CD4-positive, alpha-beta T cell treated with Interleukin-4 for 4 hours (primary cell): ENCODE data around the gene GCLC.
"Not testable (repeated sequence)": the region's sequence is repeated elsewhere in the genome, so short reads cannot be mapped to it uniquely, and the experiment has no call there.

Experiments used
- DNase-seq: peaks from one replicate; pipeline ENCODE4 v3.0.0-alpha.2; 2020

The GCLC gene

DNA sequence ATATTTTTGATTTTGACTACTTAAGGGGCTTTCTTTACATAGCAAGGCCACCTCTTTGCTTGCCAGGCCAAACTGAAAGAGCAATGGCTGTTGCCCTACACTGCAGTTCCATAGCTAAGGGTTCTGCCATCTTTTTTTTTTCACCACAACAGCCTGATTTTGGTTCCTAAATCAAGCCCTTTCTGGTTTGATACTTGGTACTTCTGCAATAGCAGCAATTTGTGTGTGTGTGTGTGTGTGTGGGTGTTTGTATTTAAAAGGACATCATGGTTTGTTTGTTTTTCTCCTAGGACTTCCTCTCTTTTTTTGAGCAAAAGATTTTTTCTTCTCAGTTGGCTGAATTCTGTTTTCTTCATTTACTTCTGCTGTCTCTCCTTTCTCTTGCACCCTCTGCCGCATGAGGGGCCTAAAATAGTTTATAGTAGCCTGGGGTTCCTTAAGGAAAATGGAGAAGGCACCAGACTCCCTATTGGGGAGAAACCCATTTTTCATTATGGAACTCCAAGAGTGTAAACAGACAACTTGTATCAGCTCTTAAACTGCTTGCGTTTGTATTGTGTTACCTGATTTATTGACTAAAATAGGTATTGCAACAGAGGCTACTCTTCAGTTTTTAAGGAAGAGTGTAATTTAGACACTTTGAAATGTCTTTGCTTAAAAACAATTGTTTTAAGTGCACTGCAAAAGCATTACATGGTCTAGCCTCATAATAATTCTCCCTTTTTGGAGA is 12.2 kb upstream of the GCLC start:
- no peak for DNase-seq

DNA sequence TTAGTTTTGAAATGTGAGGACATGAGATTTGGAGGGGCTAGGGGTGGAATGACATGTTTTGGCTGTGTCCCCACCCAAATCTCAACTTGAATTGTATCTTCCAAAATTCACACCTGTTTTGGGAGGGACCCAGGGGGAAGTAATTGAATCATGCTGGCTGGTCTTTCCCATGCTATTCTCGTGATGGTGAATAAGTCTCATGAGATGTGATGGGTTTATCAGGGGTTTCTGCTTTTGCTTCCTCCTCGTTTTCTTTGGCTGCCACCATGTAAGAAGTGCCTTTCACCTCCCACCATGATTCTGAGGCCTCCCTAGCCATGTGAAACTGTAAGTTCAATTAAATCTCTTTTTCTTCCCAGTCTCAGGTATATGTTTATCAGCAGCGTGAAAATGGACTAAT is 8.7 kb upstream of the GCLC start:
- not testable (repeated sequence) for DNase-seq

DNA sequence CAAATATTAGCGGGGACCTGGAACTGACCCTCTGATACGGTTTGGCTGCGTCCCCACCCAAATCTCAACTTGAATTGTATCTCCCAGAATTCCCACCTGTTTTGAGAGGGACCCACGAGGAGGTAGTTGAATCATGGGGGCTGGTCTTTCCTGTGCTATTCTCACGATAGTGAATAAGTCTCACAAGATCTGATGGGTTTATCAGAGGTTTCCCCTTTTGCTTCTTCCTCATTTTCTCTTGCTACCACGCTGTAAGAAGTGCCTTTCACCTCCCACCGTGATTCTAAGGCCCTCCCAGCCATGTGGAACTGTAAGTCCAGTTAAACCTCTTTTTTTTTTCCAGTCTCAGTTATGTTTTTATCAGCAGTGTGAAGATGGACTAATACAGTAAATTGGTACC is 6.8 kb upstream of the GCLC start:
- DNase-seq, result not testable (repeated sequence)

DNA sequence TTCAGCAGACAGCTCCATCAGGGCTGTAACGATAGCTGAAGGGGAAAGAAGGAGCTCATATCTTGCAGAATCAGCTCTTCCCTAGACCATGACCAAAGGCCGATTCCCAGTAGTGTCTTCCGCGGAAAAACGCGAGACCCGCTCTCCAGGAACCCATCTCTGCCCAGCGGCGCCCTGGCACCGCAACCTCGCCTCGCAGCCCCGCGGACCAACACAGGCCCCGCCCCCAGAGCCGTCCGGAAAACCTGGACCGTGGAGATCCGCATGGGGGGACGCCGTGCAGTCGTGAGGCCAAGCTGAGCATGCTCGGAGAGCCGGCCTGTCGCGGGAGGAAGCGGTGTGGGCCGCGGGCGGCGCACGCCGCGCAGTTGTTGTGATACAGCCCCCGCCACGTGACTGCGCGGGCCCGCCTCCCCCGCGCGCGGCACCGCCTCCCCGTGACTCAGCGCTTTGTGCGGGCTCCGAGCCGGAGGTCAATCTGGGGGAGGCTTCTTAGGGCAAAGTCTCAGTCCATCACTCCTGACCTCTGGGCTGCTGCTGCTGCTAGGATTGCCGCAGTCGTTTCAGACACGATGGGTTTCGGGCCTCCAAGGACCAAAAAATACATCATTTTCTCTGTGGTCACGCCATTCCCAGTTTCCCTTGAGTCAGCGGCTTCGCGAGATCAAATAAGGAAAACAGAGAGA is 3.1 kb upstream of the GCLC start:
- DNase-seq, result peak; percentile 94

DNA sequence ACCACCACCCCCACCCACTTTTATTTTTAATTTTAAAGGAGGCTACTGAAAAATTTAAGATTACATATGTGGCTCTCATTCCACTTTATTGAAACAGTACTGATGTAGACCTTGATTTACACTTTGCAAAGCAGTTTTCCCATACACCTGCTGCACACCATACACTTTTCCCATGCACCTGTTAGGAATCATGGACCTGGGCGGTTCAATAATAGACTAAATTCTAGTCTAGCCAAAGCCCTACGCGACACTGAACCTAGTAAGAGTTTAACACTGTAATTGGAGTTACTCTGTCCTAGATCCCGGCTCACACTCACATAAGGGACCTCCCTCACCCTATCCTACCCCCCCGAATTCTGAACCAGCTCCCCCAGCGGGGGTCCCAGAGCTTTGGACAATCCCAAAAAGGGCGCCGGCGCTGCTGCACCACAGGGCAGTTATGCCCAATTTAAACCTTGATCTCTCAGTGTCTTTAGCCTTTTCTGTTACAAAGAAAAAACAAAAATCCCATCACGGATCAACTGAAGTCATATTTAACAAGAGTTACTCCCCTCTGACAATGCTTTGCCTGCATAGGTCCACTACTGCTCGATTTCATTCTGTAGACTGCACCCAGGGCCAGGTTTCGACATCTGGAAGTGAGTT is 2.4 kb upstream of the GCLC start:
- no peak for DNase-seq

DNA sequence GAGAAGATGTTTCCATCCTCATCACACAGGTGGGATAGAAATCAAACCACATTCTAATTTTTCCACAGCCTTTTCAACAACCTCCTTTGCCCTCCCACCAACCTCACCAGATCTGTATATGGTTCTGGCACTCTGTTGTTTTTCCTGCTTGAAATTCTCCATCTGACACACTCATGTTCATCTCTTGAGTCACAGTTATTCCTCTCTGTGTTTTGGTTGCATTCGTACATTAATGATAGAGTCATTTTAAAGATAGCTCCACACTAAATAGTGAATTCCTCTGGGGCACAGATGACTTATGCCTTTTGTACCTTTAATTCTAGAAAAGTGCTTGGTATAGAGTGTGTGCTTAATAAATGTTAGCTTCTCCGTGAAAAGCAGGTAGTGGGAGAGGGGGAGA is 1.4 kb upstream of the GCLC start:
- no peak for DNase-seq

DNA sequence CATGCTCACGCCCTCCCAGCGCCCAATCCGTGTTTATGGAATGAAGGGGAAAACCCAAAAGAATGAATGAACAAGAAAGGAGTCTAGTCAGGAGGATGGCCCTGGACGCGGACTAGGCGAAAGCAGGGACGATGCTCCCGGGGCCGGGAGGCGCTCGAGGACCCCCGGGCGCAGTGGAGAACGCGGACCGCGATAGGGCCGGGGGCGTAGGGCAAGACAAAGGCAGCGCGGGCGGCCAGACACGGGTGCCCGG is 758 bp downstream of the GCLC start:
- DNase-seq, result no peak

DNA sequence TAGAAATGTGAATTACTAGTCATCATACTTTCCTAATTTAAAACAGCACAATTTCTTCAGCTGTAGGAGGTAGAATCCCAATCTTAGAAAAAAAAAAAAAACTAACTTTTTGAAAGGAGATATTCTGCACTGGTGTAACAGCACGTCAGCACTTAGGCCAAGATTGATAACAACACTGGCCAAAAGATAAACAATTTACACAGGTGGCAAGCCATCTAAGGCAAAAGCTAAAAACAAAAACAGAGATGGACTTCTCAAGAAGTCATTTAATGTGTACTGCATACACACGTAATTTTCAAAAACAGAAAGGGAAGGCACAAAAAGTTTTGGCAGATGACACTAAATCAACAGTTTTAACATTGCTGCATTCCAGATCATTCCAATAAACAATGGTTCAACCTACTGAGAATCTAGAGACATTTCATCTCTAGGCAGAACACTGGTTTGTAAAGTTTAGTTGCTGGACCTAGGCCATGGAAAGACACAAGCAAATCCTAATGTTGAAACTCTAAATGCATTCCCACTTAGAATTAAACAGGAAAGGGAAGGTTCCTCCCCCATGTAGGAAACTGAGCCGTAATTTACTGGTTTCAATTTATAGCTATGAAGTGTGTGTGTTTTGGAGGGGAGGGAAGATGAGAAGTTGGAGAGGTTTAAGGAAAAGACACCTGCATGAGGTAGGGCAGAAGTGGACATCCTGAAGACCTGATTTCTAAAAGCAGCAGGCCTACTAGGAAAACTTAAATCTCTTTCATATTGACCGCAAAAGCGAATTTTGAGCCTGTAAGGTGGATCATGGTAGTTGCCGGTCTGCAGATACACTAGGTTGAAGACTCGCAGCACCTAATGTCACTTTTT is 1.3 kb downstream of the GCLC start:
- DNase-seq, result no peak

DNA sequence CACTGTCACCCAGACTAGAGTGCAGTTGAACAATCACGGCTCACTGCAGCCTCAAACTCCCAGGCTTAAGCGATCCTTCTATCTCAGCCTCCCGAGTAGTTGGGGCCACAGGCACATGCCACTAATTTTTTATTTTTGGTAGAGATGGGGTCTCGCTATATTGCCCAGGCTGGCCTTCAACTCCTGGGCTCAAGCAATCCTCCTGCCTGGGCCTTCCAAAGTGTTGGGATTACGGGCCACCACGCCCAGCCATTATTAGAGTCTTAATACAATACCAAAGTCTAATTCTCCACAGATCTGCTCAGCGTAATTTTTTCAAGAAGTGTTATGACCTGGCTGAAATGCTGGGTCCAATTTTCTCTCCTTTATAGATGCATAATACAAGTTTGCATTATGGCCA is 3.0 kb downstream of the GCLC start:
- DNase-seq, result no peak

DNA sequence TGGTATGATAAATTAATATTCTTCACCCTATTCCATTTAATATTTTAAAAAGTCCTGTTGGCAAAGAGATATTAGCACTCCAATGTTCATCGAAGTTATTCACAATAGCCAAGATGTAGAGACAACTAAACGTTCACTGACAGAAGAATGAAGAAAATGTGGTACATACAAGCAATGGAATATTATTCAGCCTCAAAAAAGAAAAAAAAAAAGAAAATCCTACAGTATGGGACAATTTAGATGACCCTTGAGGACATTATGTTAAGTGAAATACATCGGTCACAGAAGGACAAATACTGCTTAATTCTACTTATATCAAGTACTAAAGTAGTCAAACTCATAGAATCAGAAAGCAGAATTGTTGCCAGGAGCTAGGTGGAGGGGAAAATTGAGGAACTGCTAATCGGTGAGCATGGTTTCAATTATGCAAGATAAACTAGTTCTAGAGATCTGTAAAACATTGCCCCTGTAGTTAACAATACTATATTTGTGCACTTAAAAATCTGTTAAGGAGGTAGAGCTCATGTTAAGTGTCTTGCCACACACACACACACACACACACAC is 4.7 kb downstream of the GCLC start:
- DNase-seq, result no peak

DNA sequence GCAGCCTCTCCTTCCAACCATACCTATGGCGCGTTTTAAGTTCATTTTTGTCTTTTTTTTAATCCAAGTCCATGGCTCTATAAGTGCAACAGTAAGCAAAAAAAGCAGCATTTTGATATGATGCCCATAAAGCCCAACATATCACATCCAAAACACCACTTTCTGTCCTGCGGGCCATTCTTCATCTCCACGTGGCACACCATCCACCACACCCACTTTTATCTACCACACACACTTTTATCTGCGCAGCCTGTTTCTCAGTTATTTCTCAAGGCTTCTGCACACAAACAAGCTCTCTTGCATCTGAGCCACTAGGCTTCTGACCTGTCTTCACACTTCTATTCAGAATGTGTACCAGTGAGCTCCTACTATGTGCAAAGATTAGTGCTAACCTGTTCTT is 5.3 kb downstream of the GCLC start:
- DNase-seq, result no peak

DNA sequence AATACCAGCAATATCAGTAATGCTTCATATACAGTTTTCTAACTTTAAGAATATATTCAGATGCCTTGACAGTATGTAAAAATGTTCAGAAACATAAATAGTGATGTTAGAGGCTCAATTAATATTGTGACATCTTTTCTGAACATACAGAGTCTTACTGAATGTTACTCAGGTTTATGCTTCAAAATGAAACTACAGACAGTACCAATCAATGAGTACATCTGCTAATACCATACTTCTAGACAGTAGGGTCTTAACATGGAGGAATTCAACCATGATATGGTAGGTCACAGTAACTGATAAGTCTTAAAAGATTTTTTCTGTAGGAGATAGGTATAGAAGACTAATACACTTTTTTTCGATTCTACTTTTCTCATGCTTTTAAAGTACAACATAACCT is 8.3 kb downstream of the GCLC start:
- no peak for DNase-seq

DNA sequence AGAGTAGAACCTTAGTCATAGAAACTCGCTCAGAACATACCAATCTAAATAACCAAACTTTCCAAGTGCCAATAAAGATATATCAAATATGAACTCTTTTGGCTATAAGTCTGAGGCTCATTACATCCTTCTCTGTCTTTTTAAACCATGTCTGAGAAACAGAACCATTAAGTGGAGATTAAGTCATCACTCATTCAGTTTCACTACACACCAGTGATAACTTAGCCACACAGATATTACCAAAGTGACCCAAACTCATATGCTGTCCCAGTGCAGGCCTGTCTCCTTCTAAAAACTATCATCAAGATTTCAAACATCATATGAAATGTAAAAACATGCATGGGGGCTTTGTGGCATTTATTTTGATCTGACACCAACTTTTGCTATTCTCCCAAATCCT is 12.0 kb downstream of the GCLC start:
- DNase-seq, result no peak

DNA sequence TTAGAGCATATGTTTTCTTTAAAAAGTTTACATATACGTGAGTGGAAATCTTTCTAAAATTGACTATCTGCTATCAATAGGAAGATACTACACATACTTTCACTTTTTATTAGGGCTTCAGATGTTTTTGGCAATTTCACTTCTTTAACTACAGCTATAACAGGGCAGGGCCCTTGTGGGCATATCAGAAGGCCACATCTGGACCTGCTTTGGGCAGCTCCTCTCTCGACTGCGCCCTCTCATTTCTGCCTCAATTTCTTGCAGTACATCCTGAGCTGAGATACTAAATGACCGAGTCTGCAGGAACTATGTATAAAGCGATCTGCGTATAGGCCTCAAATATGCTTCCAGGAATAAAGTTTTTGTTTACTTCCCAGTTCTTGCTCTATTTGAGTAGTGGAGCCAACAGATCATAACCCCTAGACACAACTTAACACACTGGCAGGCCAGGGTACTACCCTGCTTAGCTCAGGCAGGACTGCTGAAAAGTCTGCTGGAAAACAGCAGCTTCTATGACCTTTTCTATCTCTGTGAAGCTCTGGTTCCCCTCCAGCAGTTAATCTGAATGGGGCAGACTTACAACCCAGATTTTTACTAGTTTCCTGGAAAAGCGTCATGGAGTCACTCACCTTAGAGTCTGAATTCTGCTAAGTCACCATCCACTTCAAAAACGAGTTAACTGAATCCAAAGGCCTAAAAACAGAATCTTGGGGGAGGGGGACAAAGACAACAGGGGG is 12.7 kb downstream of the GCLC start:
- DNase-seq, result no peak

DNA sequence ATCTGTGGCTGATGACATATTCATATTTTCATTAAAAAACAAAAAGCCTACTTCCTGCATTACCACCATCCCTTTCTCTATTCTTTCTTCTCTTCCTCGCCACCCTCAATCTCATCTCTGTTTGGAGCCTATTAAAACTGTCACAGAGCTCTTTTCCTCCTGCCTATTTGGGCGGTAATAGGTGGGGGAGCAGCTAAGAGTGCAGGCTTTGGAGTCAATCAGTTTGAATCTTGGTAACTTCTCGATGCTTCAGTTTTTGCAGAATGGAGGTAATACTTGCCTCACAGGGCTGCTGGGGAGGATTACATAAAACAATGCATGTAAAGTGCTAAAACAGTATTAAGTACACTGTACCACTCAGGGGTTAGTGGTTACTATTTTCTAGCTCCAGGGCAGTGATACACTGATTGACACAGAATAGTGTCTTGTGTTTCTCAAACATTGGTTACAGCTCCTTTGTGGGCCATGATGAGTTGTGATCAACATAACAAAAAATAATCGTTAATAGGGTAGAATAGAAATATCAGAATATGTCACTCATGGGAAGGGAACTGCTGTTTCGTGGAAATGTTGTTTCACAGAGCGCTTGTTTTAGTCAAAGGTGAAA is 14.0 kb downstream of the GCLC start:
- no peak for DNase-seq

DNA sequence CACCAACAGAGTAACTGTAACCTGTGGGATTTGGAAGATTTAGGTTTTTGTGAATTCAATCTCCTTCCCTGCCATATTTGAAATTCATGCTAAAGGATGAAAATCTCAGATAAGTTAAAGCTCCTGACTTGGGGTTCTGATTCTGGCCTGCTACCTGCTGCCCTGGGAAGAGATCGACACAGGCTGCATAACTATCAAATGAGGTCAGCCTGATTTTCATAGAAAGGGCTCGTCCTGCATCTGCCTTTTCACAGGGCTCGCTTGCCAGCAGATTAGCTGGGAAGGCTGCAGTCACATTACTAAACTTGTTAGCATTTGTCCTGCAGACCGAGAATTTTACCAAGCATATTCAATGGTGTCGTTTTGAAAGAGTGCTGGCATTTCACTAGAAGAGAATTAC is 14.6 kb downstream of the GCLC start:
- DNase-seq, result no peak

DNA sequence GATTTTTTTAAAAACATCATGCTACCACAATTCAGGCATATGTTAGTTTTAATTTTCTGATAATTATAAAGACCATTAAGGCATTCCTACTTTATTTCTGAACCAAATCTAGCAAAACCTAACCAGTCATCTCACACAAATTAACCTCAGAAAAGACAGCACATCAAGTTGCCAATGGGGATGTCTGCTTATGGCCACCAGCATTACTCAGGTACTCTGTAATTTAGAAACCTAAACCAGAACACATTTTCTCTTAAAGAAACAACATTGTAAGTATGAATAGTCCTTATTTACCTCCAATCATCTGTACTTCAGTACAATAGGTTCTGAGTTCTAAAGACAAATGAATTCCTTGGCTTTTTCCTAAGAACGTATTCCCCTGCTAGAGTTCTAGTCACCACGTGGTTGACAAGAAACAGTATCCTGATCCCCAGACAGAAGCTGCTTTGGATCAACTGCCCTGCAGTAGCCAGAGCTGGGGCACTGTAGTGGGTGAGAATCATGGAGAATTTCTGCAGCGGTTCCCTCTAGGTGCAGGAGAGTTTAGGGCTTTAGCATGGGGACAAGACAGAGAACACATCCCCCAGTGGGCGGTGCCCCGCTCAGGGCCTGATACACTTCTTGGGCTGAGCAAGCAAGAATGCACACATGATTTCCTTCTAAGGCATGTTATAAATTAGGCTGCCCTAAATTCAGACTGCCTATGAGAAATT is 15.4 kb downstream of the GCLC start:
- no peak for DNase-seq

DNA sequence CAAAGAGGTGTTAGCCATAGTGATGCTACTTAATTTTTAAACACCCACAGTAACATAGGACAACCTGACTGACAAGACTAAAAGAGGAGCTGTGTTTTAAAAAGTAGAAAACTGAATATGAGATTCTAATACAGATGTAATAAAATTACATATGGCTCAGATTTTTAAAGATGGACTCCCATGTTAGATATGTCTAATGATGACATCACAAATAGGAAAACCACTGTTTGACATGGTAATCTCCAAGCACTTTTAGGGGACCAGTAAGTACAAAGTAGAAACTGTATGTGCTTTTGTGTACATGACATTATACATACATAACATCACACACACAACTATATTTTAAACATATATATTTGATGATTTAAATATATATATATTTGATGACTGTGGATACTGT is 16.8 kb downstream of the GCLC start:
- DNase-seq, result no peak

DNA sequence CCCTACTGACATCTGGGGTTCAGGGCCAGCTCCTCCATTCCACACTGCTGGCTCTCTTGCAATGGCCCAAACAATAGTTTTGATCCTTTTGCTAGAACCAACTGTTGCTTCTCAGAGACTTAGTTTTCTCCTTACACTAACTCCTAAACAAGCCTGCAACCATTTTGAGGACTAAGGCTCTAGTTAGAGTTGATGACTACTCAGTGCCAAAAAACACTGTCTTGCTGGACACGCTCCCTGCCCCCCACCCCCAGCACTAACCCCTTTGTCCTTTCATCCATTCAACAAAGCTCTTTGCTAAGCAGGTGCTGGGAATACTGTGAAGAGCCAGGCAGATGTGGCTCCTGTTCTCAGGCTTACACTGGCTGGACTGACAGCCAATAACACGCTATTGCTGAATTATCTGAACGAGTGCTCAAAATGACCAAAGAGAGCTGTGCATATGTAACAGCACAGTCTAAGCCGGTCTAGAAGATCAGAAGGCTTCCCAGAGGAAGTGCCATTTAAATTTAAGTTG is 17.6 kb downstream of the GCLC start:
- no peak for DNase-seq

DNA sequence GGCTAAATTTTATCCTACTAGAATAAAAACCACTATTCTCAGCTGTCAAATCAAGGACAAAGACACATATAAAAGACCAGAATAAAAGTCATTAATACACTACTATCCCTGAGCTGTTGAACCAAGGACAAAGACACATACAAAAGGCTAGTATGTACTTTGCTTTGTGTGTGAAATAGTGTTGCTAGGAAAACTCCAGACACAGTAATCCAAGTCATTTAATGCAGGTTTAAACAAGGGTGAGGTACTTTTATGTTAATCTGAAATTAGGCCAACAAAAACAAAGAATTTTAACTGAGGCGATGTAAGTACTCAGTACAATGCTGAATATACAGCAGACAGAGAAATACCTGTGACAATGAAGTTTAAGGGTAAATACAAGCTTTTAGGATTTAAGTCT is 18.9 kb downstream of the GCLC start:
- DNase-seq, result no peak

DNA sequence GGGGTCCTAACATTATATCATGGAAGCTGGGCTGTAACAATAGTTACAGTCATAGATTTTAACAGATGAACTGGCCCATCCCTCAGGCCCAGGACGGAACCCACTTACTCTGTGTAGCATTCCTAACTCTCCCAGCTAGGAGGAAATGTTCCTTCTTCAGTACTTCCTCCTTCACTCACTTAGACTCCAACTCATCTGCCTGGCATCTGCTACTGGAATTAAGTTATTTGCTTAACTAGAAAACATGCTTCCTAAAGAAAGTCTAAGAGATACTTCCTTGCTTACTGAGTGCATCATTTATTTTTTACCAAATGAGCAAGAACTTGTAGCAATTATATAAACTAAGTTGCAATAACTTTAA is 20.5 kb downstream of the GCLC start:
- no peak for DNase-seq
